HG03025 (cell line): Measurements from ENCODE around the gene TRIO.

Experiments used
- ATAC-seq: cut with Tn5 transposase; IDR thresholded peaks from one replicate; pipeline ENCODE4 v1.9.1; 2021; ENCODE audit warnings: mild to moderate bottlenecking, moderate library complexity; ENCODE audit not compliant: unreplicated experiment, low FRiP score

Gene TRIO

GRCh38 chr5:14145435-14146334 is 2.5 kb downstream of the TRIO start:
- ATAC-seq, result no peak

- ATAC-seq, result no peak
These were observed 3.6 kb downstream of the TRIO start for GRCh38 chr5:14146725-14147124.

- no peak for ATAC-seq
These were observed 4.1 kb downstream of the TRIO start for GRCh38 chr5:14147210-14147609.

- no peak for ATAC-seq
These were observed 5.3 kb downstream of the TRIO start for GRCh38 chr5:14148483-14148882.

- ATAC-seq, result no peak
These were observed 5.9 kb downstream of the TRIO start for GRCh38 chr5:14148890-14149671.

GRCh38 chr5:14149672-14150274 is 6.6 kb downstream of the TRIO start:
- ATAC-seq, result no peak

- no peak for ATAC-seq
These were observed 8.3 kb downstream of the TRIO start for GRCh38 chr5:14151416-14151815.

GRCh38 chr5:14153071-14153864 is 10.1 kb downstream of the TRIO start:
- ATAC-seq, result no peak

GRCh38 chr5:14153932-14154731 is 11.0 kb downstream of the TRIO start:
- no peak for ATAC-seq

GRCh38 chr5:14155075-14155474 is 11.9 kb downstream of the TRIO start:
- ATAC-seq, result peak; percentile 59

GRCh38 chr5:14155739-14156138 is 12.6 kb downstream of the TRIO start:
- ATAC-seq, result no peak

- peak; percentile 5 for ATAC-seq
These were observed 13.1 kb downstream of the TRIO start for GRCh38 chr5:14156290-14156649.

GRCh38 chr5:14156650-14157492 is 13.7 kb downstream of the TRIO start:
- ATAC-seq, result peak; percentile 46

- ATAC-seq, result no peak
These were observed 14.3 kb downstream of the TRIO start for GRCh38 chr5:14157493-14157782.

- ATAC-seq, result no peak
These were observed 15.9 kb downstream of the TRIO start for GRCh38 chr5:14158890-14159666.

- no peak for ATAC-seq
These were observed 18.8 kb downstream of the TRIO start for GRCh38 chr5:14161825-14162556.
